ENCODE measurements around the gene MATN4.

- peak in 1 of 5 experiments; percentile 27 for TF ChIP-seq CTCF (IDR thresholded peaks at IDR 0.05 in 4 of 5, conservative IDR thresholded peaks at IDR 0.05 in 1 of 5)
- no peak for TF ChIP-seq POLR2A (IDR thresholded peaks at IDR 0.05)
These were observed 14.1 kb downstream of the MATN4 start for GRCh38 chr20:45294003-45294368.
